22Rv1 (cell line): ENCODE measurements around the gene CNTN1.

Experiments
- H3K27ac ChIP-seq: fragments of 450-650 bp; 2 replicates; pipeline ENCODE4 v1.5.1; 2017
- ZFX ChIP-seq: fragments of 450-650 bp; IDR thresholded peaks from 2 replicates; pipeline ENCODE4 v1.6.1; 2017; ENCODE audit warnings: antibody characterized with exemption, borderline replicate concordance
- TF ChIP-seq, protein P1 (sequence below): fragments of 450-650 bp; IDR thresholded peaks from 2 replicates; pipeline ENCODE4 v1.5.1; 2017; ENCODE audit warnings: mild to moderate bottlenecking

The CNTN1 gene

DNA sequence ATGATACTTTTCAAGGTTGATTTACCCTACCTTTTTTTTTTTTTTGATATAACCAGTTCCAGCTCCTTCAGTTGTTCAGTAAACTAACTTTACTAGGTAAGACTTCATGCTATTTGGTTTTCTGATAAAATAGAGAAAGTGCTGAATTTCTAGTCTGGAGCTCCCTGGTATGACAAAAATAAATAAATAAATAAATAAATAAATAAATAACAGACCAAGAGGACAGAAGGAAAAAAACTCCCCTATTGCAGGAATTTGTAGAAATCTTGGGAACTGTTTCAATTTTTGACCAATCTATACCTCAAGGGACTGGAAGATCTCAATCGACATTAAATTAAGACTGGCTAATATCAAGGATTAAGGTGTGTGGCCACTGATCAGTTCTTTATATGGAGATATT is 265.2 kb downstream of the CNTN1 start:
- TF ChIP-seq, protein P1, sequence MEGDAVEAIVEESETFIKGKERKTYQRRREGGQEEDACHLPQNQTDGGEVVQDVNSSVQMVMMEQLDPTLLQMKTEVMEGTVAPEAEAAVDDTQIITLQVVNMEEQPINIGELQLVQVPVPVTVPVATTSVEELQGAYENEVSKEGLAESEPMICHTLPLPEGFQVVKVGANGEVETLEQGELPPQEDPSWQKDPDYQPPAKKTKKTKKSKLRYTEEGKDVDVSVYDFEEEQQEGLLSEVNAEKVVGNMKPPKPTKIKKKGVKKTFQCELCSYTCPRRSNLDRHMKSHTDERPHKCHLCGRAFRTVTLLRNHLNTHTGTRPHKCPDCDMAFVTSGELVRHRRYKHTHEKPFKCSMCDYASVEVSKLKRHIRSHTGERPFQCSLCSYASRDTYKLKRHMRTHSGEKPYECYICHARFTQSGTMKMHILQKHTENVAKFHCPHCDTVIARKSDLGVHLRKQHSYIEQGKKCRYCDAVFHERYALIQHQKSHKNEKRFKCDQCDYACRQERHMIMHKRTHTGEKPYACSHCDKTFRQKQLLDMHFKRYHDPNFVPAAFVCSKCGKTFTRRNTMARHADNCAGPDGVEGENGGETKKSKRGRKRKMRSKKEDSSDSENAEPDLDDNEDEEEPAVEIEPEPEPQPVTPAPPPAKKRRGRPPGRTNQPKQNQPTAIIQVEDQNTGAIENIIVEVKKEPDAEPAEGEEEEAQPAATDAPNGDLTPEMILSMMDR, result no peak
- TF ChIP-seq ZFX, result no peak
- no peak overlapping the region for H3K27ac ChIP-seq

DNA sequence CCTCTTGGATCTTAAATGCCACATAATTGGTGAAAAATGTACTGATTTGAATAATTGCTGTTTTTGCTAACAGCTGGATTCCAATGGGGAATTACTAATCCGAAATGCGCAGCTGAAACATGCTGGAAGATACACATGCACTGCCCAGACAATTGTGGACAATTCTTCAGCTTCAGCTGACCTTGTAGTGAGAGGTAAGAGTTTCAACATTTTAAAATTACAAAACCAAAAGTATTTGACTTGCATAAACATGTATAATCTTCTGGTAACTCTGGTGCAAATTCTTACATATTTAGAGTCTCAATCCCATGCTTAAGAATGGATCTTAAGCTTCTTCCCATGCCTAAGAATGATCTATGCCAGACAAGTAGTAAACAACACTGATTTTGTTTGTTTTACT is 266.8 kb downstream of the CNTN1 start:
- TF ChIP-seq, protein P1, result no peak
- no peak for TF ChIP-seq ZFX
- no peak overlapping the region for H3K27ac ChIP-seq

DNA sequence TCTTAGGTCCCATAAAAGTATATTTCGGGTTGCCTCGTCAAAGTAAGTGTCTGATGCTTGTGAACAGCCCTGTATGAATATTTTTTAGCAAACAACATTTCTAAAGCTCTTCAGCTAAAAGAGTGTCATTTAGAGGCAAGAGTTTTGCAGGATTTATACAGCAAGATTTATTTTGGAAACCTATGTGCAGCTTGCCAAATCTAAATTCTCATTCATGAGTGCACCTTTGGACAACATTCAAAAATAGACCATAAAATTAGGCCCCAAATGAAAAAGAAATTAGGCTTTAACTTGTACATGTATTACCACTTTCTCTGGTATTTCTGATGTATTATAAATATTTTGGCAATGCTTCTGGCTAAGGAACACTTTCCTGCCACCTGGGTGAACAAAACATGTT is 271.5 kb downstream of the CNTN1 start:
- no peak for TF ChIP-seq ZFX
- TF ChIP-seq, protein P1, result no peak
- H3K27ac ChIP-seq, result no peak overlapping the region

DNA sequence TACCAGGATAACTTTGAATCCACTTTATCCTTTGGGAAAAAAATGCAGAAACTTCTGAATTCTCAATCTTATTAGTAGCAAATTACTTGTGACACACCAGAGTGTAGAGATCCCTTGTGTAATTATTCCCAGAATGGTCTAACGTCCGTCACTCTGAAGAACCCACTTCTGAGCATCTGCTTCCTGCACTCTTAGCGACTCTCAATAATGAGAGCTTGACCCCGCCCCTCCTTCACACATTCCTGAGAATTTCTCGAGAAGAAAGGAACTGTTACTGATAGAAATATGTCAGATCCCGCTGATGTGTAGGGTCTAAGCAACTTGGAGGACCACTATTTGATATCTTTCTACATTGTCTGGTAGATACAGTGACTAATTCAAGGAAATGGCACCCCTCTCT is 277.6 kb downstream of the CNTN1 start:
- H3K27ac ChIP-seq, result no peak overlapping the region
- no peak for TF ChIP-seq ZFX
- TF ChIP-seq, protein P1, result no peak

DNA sequence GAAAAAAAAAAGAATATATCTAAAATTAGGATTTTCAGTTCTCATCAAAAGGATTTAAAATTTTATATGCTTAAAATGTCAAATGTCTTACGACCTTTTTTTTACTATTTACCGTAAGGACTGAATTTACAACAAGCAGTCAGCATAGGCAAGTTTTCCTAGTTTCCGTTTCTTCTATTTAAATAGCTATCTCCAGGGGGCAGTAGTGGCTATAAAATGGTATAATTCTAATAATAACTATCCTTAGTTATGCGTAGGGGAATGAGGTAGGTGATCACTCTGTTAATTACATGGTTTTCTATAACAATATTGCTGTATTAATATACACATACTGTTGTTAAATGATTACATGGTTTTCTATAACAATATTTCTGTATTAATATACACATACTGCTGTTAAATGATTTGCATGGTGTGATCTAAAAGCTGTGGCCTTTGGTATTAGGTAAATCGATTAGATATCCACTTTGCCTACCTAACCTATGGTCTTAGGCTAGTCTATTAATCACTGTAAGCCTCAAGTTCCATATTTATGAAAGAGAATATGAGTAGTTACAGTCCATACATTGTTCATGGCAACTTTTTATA is 278.2 kb downstream of the CNTN1 start:
- no peak overlapping the region for H3K27ac ChIP-seq
- TF ChIP-seq, protein P1, result peak; percentile 85
- TF ChIP-seq ZFX, result no peak

DNA sequence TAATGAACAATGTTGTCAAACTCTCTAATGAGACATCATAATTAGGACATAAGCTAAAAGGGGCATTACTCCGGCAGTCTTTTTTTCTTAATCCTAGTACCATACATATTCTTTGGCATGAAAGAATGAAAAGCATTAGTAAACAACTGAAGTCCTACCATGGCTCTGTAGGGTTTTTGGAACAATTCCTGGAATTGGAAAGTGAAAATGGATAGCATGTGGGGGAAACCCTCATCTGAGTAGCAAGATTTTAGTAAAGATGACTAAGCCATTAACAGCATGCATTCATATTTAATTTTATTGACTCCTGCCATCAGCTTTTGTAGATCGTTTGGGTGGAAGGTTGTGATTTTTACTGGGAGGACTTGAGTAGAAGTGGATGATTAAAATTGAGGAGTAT is 279.7 kb downstream of the CNTN1 start:
- no peak for TF ChIP-seq ZFX
- TF ChIP-seq, protein P1, result no peak
- H3K27ac ChIP-seq, result no peak overlapping the region

DNA sequence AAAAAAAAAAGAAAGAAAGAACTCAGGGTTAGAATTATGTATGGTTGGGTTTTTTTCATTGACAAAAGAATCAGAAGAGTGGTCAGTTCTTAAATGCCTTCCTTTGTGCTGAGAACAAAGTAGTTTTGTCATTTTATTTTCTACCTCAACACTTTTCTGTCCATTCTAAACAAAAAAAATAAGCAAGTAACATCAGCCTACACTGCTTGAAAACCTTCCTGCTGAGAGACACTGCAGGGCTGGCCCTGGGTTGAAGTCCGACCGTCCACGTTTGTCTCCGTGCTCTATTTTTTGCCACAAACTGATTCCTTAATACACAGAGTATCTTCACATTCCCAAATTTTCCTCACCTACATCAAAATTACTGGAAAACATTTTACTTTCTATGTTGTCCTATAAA is 284.3 kb downstream of the CNTN1 start:
- no peak overlapping the region for H3K27ac ChIP-seq
- no peak for TF ChIP-seq ZFX

DNA sequence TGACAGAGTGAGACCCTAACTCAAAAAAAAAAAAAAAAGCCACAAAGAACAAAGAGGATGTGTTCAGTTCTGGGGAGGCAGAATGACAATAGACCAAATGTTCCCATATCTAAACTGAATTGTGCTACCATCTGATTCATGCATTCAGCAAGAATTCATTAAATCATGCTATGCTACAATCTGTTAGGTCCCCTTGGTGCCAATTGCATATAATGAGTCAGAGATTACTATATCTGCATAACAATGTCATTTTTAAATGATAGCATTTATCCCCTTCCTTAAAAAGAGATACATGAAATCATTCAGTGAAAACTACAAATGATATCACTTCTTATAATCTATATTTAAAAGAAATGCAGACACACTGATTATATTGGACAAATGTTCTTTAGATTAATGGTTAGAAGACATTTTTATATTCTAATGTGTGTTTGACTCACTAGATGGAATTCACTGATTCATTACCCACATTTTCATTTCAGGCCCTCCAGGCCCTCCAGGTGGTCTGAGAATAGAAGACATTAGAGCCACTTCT is 288.3 kb downstream of the CNTN1 start:
- TF ChIP-seq, protein P1, result no peak
- TF ChIP-seq ZFX, result no peak
- no peak overlapping the region for H3K27ac ChIP-seq
